ENCODE measurements around the gene AHNAK. TPM values are rescaled to one million over a fixed set of nuclear protein-coding genes. Genes with fewer than 3 reads are reported as not detected.

Gene AHNAK
- total RNA-seq, 1 donor from 2014 or later: 296 TPM

- H3K4me3 ChIP-seq (ENCODE audit: low read depth, low read length): peak overlapping the region; percentile 99
- no peak for TF ChIP-seq CTCF (conservative IDR thresholded peaks at IDR 0.05; ENCODE audit: low read depth, low read length)
- no peak for DNase-seq (ENCODE audit: low read depth)
Measured at GRCh38 chr11:62546929-62547625, 471 bp upstream of the AHNAK start.

DNA sequence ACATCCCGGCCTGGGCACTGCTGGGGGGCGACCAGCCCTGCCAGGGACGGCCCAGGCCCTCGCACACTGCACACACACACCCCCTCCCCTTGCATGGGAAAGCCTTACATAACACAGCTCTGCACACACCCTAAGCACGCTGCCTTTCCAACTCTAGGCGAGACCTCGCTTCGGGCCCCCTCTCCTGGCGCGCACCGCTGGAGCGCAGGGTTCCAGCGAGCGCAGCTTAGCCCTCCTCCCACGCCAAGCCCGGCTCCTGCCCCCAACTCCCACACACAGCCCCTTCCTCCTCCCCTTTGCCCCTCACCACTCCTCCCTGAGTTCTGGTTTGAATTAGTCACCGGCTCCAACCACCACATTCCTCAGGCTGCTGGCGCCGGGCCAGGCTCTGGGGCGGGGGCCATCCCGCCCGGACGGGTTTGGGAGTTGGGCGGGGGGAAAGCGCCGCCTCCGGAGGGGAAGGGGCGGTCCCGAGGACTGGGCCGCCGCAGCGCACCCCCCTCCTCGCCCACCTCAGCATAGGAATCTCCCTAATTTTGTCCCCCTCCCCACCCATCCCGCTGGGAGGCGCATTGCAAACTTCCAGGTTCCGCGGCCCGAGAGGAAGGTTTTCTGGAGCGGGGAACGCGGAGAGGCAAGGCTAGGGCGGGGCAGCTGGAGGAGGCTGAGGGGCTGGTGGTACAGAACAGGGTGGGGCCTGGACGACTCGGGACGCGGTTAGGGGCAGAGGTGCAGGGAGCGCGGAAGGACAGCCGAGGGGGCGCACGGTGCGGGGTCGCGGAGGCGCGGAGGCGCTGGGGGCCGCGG, 966 bp downstream of the AHNAK start:
- peak overlapping the region; percentile 99 for H3K4me3 ChIP-seq (ENCODE audit: low read depth, low read length)
- peak; percentile 4 for TF ChIP-seq CTCF (conservative IDR thresholded peaks at IDR 0.05; ENCODE audit: low read depth, low read length)
- no peak for DNase-seq (ENCODE audit: low read depth)

- TF ChIP-seq CTCF (conservative IDR thresholded peaks at IDR 0.05; ENCODE audit: low read depth, low read length): no peak
- no peak for DNase-seq (ENCODE audit: low read depth)
- H3K4me3 ChIP-seq (ENCODE audit: low read depth, low read length): peak overlapping the region; percentile 99
Measured at GRCh38 chr11:62544581-62545436, 1.8 kb downstream of the AHNAK start.

- DNase-seq (ENCODE audit: low read depth): no peak
- TF ChIP-seq CTCF (conservative IDR thresholded peaks at IDR 0.05; ENCODE audit: low read depth, low read length): no peak
- peak overlapping the region; percentile 99 for H3K4me3 ChIP-seq (ENCODE audit: low read depth, low read length)
Measured at GRCh38 chr11:62543680-62544444, 2.7 kb downstream of the AHNAK start.

- peak; percentile 88 for TF ChIP-seq CTCF (conservative IDR thresholded peaks at IDR 0.05; ENCODE audit: low read depth, low read length)
- DNase-seq (ENCODE audit: low read depth): no peak
- H3K4me3 ChIP-seq (ENCODE audit: low read depth, low read length): peak overlapping the region; percentile 99
Measured at GRCh38 chr11:62542750-62543567, 3.6 kb downstream of the AHNAK start.
